Limb (tissue), 2 donors: ENCODE measurements around the gene C11orf21.

Experiments used
- DNase-seq, 2 donors: peaks; one replicate each; pipeline ENCODE4 v3.0.0-alpha.2; 2016; ENCODE audit errors: extremely low spot score in 2 of 2

C11orf21 gene

GRCh38 chr11:2260491-2261364 is 41.0 kb downstream of the C11orf21 start:
- peak in 1 of 2 donors; percentile 22 for DNase-seq

GRCh38 chr11:2259897-2260451 is 41.7 kb downstream of the C11orf21 start:
- peak in 1 of 2 donors; percentile 27 for DNase-seq

- no peak for DNase-seq
Measured at GRCh38 chr11:2259466-2259830, 42.3 kb downstream of the C11orf21 start.

- DNase-seq = peak in 1 of 2 donors; percentile 14
Measured at GRCh38 chr11:2258501-2259465, 42.9 kb downstream of the C11orf21 start.

GRCh38 chr11:2256951-2257700 is 44.6 kb downstream of the C11orf21 start:
- peak in 1 of 2 donors; percentile 26 for DNase-seq

GRCh38 chr11:2256293-2256913 is 45.3 kb downstream of the C11orf21 start:
- peak in 1 of 2 donors; percentile 20 for DNase-seq

GRCh38 chr11:2252018-2252417 is 49.7 kb downstream of the C11orf21 start:
- DNase-seq = no peak

GRCh38 chr11:2251138-2251537 is 50.6 kb downstream of the C11orf21 start:
- DNase-seq = no peak

- DNase-seq = peak in 1 of 2 donors; percentile 18
Measured at GRCh38 chr11:2250485-2250884, 51.2 kb downstream of the C11orf21 start.

GRCh38 chr11:2250041-2250440 is 51.7 kb downstream of the C11orf21 start:
- peak in 1 of 2 donors; percentile 11 for DNase-seq

GRCh38 chr11:2249189-2249916 is 52.4 kb downstream of the C11orf21 start:
- DNase-seq = no peak

- DNase-seq = no peak
Measured at GRCh38 chr11:2248762-2249161, 53.0 kb downstream of the C11orf21 start.

- no peak for DNase-seq
Measured at GRCh38 chr11:2248242-2248641, 53.5 kb downstream of the C11orf21 start.

- DNase-seq = no peak
Measured at GRCh38 chr11:2247496-2247895, 54.2 kb downstream of the C11orf21 start.
